Prostate gland (tissue), 2 donors: ENCODE measurements around the gene PLEKHD1. TPM values are rescaled to one million over a fixed set of nuclear protein-coding genes. Genes with fewer than 3 reads are reported as not detected.

Experiments used
- DNase-seq: peaks from one replicate; pipeline ENCODE4 v3.0.0-alpha.2; 2019; ENCODE audit warnings: low spot score
- H3K27ac ChIP-seq, 2 donors: fragments of 200-600 bp; sonication (generic); 2 replicates each; pipeline ENCODE4 v1.5.1; 2017 to 2019
- H3K27me3 ChIP-seq: fragments of 200-600 bp; sonication (generic); replicated peaks from 2 replicates; pipeline ENCODE4 v1.5.1; 2019; ENCODE audit not compliant: insufficient read depth
- H3K36me3 ChIP-seq, 2 donors: fragments of 200-600 bp; sonication (generic); 1 replicate in 1 of 2; 2 replicates in 1 of 2; pipeline versions ENCODE4 v1.5.1 to v1.8.1; 2017 to 2019
- H3K4me1 ChIP-seq: fragments of 200-600 bp; sonication (generic); replicated peaks from 2 replicates; pipeline ENCODE4 v1.5.1; 2019
- H3K4me3 ChIP-seq, 2 donors: fragments of 200-600 bp; sonication (generic); 2 replicates each; pipeline ENCODE4 v1.5.1; 2017 to 2019
- H3K9me3 ChIP-seq: fragments of 200-600 bp; sonication (generic); 2 replicates; pipeline ENCODE4 v1.5.1; 2017
- POLR2A ChIP-seq: fragments of 450-650 bp; IDR thresholded peaks from one replicate; pipeline ENCODE4 v1.6.1; 2016; ENCODE audit warnings: antibody characterized with exemption, mild to moderate bottlenecking
- POLR2AphosphoS5 ChIP-seq: sonication (generic); formaldehyde crosslinking; IDR thresholded peaks from one replicate; pipeline ENCODE4 v1.6.1; 2017; ENCODE audit warnings: antibody characterized with exemption
- WGBS: methylation state at CpG from one replicate; pipeline ENCODE4 v1.1.5; 2018; 5-methylcytosine and 5-hydroxymethylcytosine counted together
- intact Hi-C: fragments of 100-400 bp; cut with DNase I; formaldehyde crosslinking; loops from one replicate; pipeline ENCODE4 v1.14.2; 2022
- total RNA-seq, 2 donors: library from RNA; depleted of rRNA; stranded (reverse); fragments of >200 nt; gene quantifications; one replicate each; pipeline ENCODE4 v1.1.0, GENCODE V29; 2016
- TF ChIP-seq, protein P1 (sequence below), 4 experiments: fragments of 200-600 bp in 2 of 4; fragments of 450-650 bp in 2 of 4; sonication (generic) in 2 of 4; IDR thresholded peaks; 1 replicate in 3 of 4; 2 replicates in 1 of 4; pipeline ENCODE4 v1.5.1; 2016 to 2019; ENCODE audit warnings: antibody characterized with exemption in 4 of 4, mild to moderate bottlenecking in 2 of 4, moderate library complexity in 2 of 4

Gene PLEKHD1
- total RNA-seq, 2 donors from 2014 or later: 0.27 to 0.40 TPM

DNA sequence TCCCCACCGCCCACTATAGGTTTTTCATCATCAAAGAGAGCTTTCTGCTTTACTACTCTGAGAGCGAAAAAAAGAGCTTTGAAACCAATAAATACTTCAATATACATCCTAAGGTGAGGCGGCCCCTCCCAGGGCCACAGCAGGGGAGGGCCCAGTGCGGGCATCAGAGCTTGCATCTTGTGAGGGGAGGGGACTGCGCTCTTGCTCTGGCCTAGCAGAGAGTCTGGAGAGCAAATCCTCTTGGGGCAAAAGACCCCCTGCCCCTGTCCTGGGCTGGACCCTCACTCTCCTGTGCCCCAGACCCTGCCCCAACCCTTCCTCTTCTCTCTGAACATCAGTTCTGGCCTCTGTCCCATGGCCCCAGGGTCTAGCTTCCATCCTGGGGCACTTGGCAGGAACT, 15.6 kb downstream of the PLEKHD1 start:
- TF ChIP-seq POLR2A (no peak), POLR2AphosphoS5 (no peak)
- TF ChIP-seq, protein P1, sequence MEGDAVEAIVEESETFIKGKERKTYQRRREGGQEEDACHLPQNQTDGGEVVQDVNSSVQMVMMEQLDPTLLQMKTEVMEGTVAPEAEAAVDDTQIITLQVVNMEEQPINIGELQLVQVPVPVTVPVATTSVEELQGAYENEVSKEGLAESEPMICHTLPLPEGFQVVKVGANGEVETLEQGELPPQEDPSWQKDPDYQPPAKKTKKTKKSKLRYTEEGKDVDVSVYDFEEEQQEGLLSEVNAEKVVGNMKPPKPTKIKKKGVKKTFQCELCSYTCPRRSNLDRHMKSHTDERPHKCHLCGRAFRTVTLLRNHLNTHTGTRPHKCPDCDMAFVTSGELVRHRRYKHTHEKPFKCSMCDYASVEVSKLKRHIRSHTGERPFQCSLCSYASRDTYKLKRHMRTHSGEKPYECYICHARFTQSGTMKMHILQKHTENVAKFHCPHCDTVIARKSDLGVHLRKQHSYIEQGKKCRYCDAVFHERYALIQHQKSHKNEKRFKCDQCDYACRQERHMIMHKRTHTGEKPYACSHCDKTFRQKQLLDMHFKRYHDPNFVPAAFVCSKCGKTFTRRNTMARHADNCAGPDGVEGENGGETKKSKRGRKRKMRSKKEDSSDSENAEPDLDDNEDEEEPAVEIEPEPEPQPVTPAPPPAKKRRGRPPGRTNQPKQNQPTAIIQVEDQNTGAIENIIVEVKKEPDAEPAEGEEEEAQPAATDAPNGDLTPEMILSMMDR (IDR thresholded peaks at IDR 0.05): no peak
- intact Hi-C loops: no loop called here
- Histone ChIP-seq H3K36me3 (no peaks in the 10 kb centered on the region), H3K4me3 (no peak overlapping the region), H3K27ac (no peak overlapping the region), H3K27me3 (no peaks in the 10 kb centered on the region), H3K4me1 (no peaks in the 10 kb centered on the region), H3K9me3 (no peaks in the 10 kb centered on the region)
- no peak for DNase-seq
- 91% methylated on average over 5 of the region's 5 CpGs for WGBS

DNA sequence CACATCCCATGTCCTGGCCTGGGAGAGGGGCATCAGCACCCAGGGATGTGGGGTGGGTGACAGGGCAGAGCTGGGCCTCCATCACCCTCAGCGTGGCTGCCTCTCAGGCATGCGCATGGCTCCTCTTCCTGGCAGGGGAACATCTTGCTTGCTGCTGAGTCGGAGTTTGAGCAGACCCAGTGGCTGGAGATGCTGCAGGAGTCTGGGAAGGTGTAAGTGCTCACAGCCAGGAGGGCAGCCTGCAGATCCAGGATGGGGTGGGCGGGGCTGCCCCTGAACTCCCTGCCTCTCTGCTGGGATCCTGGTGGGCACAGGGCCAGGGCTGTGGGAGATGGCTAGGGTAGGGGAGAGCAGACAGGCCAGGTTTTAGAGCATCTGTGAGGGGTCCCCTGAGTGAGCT, 16.2 kb downstream of the PLEKHD1 start:
- Histone ChIP-seq H3K36me3 (no peaks in the 10 kb centered on the region), H3K4me3 (no peak overlapping the region), H3K4me1 (no peaks in the 10 kb centered on the region), H3K27ac (no peak overlapping the region), H3K9me3 (no peaks in the 10 kb centered on the region), H3K27me3 (no peaks in the 10 kb centered on the region)
- WGBS: 90% methylated on average over 4 of the region's 4 CpGs
- intact Hi-C loops: no loop called here
- TF ChIP-seq POLR2A (no peak), POLR2AphosphoS5 (no peak)
- TF ChIP-seq, protein P1 (IDR thresholded peaks at IDR 0.05): no peak
- DNase-seq: no peak

DNA sequence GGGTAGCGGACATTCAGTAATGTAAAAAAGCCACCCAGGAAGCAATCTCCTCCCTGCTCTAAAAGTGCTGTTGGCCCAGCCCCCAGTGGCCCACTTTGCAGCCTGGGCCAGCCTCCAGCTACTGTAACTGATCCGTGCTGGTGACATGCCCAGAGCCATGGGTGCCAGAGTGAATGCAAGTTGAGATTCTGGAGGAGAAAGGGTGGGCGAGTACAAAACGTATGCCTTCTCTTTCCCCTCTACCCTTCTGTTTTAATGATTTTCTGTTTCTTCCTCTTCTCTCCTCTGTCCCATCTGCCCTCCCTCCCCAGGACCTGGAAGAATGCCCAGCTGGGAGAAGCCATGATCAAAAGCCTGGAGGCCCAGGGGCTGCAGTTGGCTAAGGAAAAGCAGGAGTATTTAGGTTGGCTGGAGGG, 16.9 kb downstream of the PLEKHD1 start:
- DNase-seq: peak; percentile 36
- no peak overlapping the region for H3K27ac ChIP-seq
- no peaks in the 10 kb centered on the region for H3K27me3 ChIP-seq
- no peaks in the 10 kb centered on the region for H3K9me3 ChIP-seq
- peak; percentile 24 for TF ChIP-seq POLR2AphosphoS5
- no peak for TF ChIP-seq POLR2A
- TF ChIP-seq, protein P1 (IDR thresholded peaks at IDR 0.05): no peak
- WGBS: 9% methylated on average over 4 of the region's 4 CpGs
- H3K4me1 ChIP-seq: no peaks in the 10 kb centered on the region
- intact Hi-C loops: no loop called here
- H3K4me3 ChIP-seq: no peak overlapping the region
- H3K36me3 ChIP-seq: no peaks in the 10 kb centered on the region

DNA sequence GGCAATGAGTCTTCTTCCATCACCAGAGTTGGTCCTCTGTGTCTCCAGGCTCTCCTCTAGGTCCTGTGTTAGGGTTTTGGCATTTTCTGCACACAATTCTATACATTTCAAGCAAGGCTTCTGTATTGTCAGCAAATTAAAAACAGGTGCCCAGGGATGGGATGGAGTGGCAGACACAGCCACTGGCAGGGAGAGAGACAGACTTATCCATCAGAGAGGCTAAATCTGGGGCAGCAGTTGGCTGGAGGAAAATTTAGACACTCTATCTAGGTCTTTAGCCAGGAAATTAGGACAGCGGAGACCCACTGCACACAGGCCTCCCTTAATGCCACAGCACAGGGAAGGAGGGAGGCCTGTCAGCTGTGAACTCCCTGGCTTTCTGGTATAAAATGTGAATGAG, 20.2 kb downstream of the PLEKHD1 start:
- intact Hi-C loops: no loop called here
- Histone ChIP-seq H3K27ac (no peak overlapping the region), H3K36me3 (no peaks in the 10 kb centered on the region), H3K9me3 (no peaks in the 10 kb centered on the region), H3K4me3 (no peak overlapping the region), H3K4me1 (no peaks in the 10 kb centered on the region), H3K27me3 (no peaks in the 10 kb centered on the region)
- WGBS: 95% methylated on average over 1 of the region's 1 CpG
- no peak for TF ChIP-seq POLR2AphosphoS5
- no peak for TF ChIP-seq POLR2A
- TF ChIP-seq, protein P1 (IDR thresholded peaks at IDR 0.05): no peak
- no peak for DNase-seq

DNA sequence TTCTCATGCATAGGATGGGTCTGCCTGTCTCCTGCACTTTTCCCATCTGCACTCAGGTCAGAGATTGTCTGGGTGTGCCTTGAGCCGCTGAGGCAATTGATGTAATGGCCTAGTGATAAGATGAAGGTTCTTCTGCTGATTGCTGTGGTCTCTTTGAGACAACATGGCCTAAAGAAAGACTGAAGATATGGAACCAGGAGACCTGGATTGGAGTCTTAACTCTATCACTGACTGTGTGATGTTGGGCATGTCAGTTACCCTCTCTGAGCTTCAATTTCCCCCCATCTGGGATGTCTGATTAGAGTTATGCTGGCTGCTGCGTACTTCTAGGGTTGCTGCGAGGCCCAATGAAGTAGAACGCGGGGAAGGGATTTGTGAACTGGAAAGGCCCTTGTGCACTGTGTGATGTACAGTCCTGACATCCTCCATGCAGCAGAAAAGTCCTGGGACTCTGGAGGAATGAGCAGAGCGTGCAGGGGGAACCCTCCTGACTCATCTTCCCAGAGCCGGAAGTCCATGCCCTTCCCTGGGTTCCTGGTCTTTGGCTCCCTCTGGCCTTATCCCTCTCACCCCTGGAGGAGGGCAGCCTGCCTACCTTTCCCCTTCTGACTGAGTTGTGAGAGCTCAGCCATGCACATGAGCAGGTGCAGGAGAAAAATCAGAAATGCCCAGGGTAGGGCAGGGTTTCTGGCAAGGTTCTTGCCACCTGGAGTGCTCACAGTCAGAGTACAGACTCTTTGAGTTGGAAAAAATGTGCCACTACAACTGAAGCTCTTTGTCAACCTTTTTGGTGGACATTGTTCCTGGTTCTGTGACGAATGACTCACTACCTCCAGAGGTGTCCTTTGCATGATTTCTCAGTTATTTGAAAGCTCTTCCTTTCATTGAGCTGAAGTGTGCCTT, 21.1 kb downstream of the PLEKHD1 start:
- Histone ChIP-seq H3K27me3 (no peaks in the 10 kb centered on the region), H3K27ac (no peak overlapping the region), H3K4me1 (no peaks in the 10 kb centered on the region), H3K4me3 (no peak overlapping the region), H3K9me3 (no peaks in the 10 kb centered on the region), H3K36me3 (no peaks in the 10 kb centered on the region)
- no peak for DNase-seq
- 89% methylated on average over 8 of the region's 8 CpGs for WGBS
- intact Hi-C loops: no loop called here
- TF ChIP-seq, protein P1 (IDR thresholded peaks at IDR 0.05): no peak
- TF ChIP-seq POLR2AphosphoS5: no peak
- no peak for TF ChIP-seq POLR2A
